Measurements from ENCODE around the gene PHAX. TPM values are rescaled to one million over a fixed set of nuclear protein-coding genes. Genes with fewer than 3 reads are reported as not detected.
A peak's percentile ranks its signal among the peaks of the same experiment; 100 is the strongest.
"Not testable (repeated sequence)": the region's sequence is repeated elsewhere in the genome, so short reads cannot be mapped to it uniquely, and the experiment has no call there.

The PHAX gene
- total RNA-seq, 1 donor from 2014 or later, result 23.2 TPM

- Histone ChIP-seq H3K27ac (peak overlapping the region; percentile 80), H3K4me3 (peak overlapping the region; percentile 75), H3K4me1 (peaks cover 14% of the 10 kb centered on the region), H3K27me3 (no peaks in the 10 kb centered on the region), H3K9me3 (no peaks in the 10 kb centered on the region), H3K36me3 (no peaks in the 10 kb centered on the region)
- ATAC-seq, result no peak
- intact Hi-C loops (cut with DNase I), result loop anchor here (5.0 kb wide), 1 partner anchor 253 kb away; no protein-coding TSS in a partner anchor
- no peak for DNase-seq
- no peak for TF ChIP-seq CTCF (IDR thresholded peaks at IDR 0.05)
These were observed 5.2 kb upstream of the PHAX start for GRCh38 chr5:126595486-126596083.

DNA sequence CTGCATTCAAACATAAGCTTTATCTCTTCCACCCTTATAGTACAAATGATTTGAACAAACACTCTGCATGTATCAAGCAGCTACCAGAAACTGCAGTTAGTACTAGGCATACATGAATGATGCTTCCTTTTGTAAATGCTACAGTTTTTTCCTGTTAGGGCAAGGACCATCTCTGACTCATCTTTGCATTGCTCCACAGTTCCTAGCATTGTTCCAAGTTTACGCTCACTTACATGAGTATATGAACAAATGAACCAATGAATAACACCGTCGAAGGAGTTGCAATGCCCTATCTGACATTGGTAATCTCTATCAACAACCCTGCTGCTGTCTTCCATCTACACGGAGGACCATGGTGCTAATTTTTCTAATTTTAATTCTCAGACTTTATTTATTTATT, 3.6 kb upstream of the PHAX start:
- Histone ChIP-seq H3K36me3 (no peaks in the 10 kb centered on the region), H3K4me1 (peaks cover 23% of the 10 kb centered on the region)

DNA sequence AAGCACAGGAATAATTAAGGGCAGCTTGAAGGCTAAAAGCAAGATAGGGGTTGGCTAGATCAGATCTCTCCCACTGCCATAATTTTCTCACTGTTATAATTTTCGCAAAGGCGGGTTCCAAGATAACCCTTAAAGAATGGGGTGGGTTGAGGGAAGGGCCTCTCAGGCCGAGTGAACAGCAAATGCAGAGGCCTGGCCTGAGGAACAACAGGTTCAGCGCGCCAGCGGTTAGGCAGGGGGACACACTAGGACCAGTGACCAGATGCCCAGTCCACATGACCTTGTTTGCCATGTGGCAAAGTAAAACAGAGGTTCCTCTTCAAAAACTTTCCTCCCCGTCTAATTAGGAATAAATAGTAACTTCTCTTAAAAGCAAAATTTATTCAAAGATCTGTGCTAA, 1.2 kb upstream of the PHAX start:
- peaks cover 18% of the 10 kb centered on the region for H3K4me1 ChIP-seq
- DNase-seq (no peak), ATAC-seq (no peak)
- H3K27me3 ChIP-seq, result no peaks in the 10 kb centered on the region
- H3K36me3 ChIP-seq, result peaks cover 12% of the 10 kb centered on the region
- no peaks in the 10 kb centered on the region for H3K9me3 ChIP-seq
- intact Hi-C loops (cut with DNase I), result loop anchor here (5.0 kb wide), 1 partner anchor 257 kb away; no protein-coding TSS in a partner anchor
- no peak overlapping the region for H3K27ac ChIP-seq
- H3K4me3 ChIP-seq, result no peak overlapping the region
- no peak for TF ChIP-seq CTCF (IDR thresholded peaks at IDR 0.05)

More for the DNA sequence above, 3.6 kb upstream of the PHAX start:
- Histone ChIP-seq H3K9me3 (no peaks in the 10 kb centered on the region), H3K27me3 (no peaks in the 10 kb centered on the region), H3K4me3 (no peak overlapping the region), H3K27ac (no peak overlapping the region)
- TF ChIP-seq CTCF (IDR thresholded peaks at IDR 0.05), result no peak
- intact Hi-C loops (cut with DNase I), result loop anchor here (5.0 kb wide), 1 partner anchor 255 kb away; no protein-coding TSS in a partner anchor
- DNase-seq, result no peak
- no peak for ATAC-seq

DNA sequence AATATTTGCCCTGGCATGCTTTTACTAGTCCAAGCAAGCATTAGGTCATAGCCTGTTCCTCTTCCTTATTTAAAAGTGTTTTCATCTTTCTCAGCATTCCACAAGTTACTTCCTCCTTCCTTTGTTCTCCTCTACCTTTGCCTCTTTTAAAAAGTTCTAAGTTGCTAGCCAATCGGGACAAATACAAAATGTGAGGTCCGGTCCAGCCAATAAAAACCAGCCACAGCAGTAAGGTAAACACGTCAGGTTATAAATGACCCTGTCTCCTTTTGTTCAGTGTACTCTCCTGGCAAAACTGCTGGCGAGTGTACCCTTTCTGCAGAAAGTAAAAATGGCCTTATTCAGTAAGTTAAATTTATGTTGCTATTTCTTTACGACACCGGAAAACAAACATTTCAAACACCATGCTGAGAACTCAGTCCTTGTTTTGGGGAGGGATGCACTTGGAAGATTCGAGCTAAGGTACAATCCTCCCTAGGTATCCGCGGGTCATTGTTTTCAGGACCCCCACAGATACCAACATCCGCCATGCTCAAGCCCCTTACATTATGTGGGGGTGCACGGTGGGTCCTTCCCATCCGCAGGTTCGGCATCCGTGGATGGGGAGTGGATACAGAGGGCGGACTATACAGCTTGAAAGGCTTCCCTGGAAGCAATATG, 646 bp upstream of the PHAX start:
- not testable (repeated sequence) for H3K27me3 ChIP-seq, DNase-seq, ATAC-seq, H3K9me3 ChIP-seq
- H3K36me3 ChIP-seq, result peaks cover 16% of the 10 kb centered on the region
- intact Hi-C loops (cut with DNase I), result loop anchor here (5.0 kb wide), 1 partner anchor 258 kb away; no protein-coding TSS in a partner anchor
- H3K4me1 ChIP-seq, result peaks cover 19% of the 10 kb centered on the region
- H3K4me3 ChIP-seq, result peak overlapping the region; percentile 99
- H3K27ac ChIP-seq, result peak overlapping the region; percentile 90

GRCh38 chr5:126603402-126603991, 2.8 kb downstream of the PHAX start:
- DNase-seq, result no peak
- H3K36me3 ChIP-seq, result peaks cover 47% of the 10 kb centered on the region
- H3K4me1 ChIP-seq, result peaks cover 33% of the 10 kb centered on the region
- no peak for TF ChIP-seq CTCF (IDR thresholded peaks at IDR 0.05)
- H3K27me3 ChIP-seq, result no peaks in the 10 kb centered on the region
- intact Hi-C loops (cut with DNase I), result no loop called here
- H3K27ac ChIP-seq, result no peak overlapping the region
- ATAC-seq, result no peak
- no peaks in the 10 kb centered on the region for H3K9me3 ChIP-seq
- H3K4me3 ChIP-seq, result no peak overlapping the region

DNA sequence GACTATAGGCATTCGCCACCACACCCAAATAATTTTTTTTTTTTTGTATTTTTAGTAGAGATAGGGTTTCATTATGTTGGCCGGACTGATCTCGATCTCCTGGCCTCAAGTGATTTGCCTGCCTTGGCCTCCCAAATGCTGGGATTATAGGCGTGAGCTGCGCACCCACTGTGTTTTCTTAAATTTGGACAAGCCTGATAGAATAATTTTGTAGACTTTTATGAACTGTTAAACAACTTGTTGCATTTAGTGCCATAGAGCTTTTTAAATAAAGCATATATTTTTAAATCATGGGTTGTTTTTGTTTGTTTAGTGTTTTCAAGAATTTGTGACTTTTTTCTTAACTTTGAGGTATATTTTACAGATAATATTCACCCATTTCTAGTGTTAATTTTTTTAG, 4.8 kb downstream of the PHAX start:
- intact Hi-C loops (cut with DNase I), result no loop called here
- H3K27me3 ChIP-seq, result no peaks in the 10 kb centered on the region
- H3K4me1 ChIP-seq, result peaks cover 28% of the 10 kb centered on the region

More for the DNA sequence above, 4.8 kb downstream of the PHAX start:
- no peak for TF ChIP-seq CTCF (IDR thresholded peaks at IDR 0.05)
- Histone ChIP-seq H3K9me3 (no peaks in the 10 kb centered on the region), H3K27ac (no peak overlapping the region), H3K4me3 (no peak overlapping the region), H3K36me3 (peaks cover 68% of the 10 kb centered on the region)
- DNase-seq (no peak), ATAC-seq (no peak)

Data from upper lobe of right lung (tissue), 1 donor.